Breast epithelium (tissue), 3 donors: ENCODE measurements around the gene TRIP12.

Source experiments
- POLR2A ChIP-seq: fragments of 450-650 bp; IDR thresholded peaks from one replicate; pipeline ENCODE4 v1.6.1; 2016; ENCODE audit warnings: antibody characterized with exemption, mild to moderate bottlenecking, moderate library complexity
- POLR2AphosphoS5 ChIP-seq, 3 donors: sonication (generic); formaldehyde crosslinking; IDR thresholded peaks; one replicate each; pipeline ENCODE4 v1.6.1; 2017; ENCODE audit warnings: antibody characterized with exemption in 3 of 3
- TF ChIP-seq, protein P1 (sequence below), 3 donors: fragments of 450-650 bp; IDR thresholded peaks; one replicate each; pipeline ENCODE4 v1.5.1; 2016 to 2017; ENCODE audit warnings: antibody characterized with exemption in 3 of 3, mild to moderate bottlenecking in 3 of 3, moderate library complexity in 3 of 3

GRCh38 chr2:229728370-229728769, 193.4 kb downstream of the TRIP12 start:
- TF ChIP-seq POLR2AphosphoS5 (IDR thresholded peaks at IDR 0.05), result no peak
- TF ChIP-seq, protein P1, sequence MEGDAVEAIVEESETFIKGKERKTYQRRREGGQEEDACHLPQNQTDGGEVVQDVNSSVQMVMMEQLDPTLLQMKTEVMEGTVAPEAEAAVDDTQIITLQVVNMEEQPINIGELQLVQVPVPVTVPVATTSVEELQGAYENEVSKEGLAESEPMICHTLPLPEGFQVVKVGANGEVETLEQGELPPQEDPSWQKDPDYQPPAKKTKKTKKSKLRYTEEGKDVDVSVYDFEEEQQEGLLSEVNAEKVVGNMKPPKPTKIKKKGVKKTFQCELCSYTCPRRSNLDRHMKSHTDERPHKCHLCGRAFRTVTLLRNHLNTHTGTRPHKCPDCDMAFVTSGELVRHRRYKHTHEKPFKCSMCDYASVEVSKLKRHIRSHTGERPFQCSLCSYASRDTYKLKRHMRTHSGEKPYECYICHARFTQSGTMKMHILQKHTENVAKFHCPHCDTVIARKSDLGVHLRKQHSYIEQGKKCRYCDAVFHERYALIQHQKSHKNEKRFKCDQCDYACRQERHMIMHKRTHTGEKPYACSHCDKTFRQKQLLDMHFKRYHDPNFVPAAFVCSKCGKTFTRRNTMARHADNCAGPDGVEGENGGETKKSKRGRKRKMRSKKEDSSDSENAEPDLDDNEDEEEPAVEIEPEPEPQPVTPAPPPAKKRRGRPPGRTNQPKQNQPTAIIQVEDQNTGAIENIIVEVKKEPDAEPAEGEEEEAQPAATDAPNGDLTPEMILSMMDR (IDR thresholded peaks at IDR 0.05), result no peak
- TF ChIP-seq POLR2A, result no peak
